H1 (cell line): Measurements from ENCODE around the gene ESPNL. TPM values are rescaled to one million over a fixed set of nuclear protein-coding genes. Genes with fewer than 3 reads are reported as not detected.

Experiments used
- CTCF ChIA-PET: fragments of 300-600 bp; sonication (Branson Sonifier 250); formaldehyde crosslinking; loops from one replicate; lab custom pipeline; 2021; ENCODE audit not compliant: partially characterized antibody; lab: Charles Lee
- POLR2A ChIA-PET: fragments of 300-600 bp; sonication (Branson Sonifier 250); formaldehyde crosslinking; loops from one replicate; lab custom pipeline; 2021; ENCODE audit warnings: inconsistent platforms; ENCODE audit not compliant: partially characterized antibody; lab: Charles Lee
- DNase-seq, 2 experiments: peaks; one replicate each; pipeline versions ENCODE4 v3.0.0 to v3.0.0-alpha.2; 2010 to 2022; ENCODE audit warnings: low spot score in 2 of 2, low read depth in 1 of 2, mixed read lengths in 1 of 2
- FAIRE-seq: peaks from 2 replicates; lab custom pipeline; 2011; peaks lifted over from hg19 to GRCh38; lab: Jason Lieb, UNC
- H2AFZ ChIP-seq: 2 replicates; pipeline ENCODE4 v1.8.1; 2012; ENCODE audit warnings: low read length, inconsistent platforms
- H2AK5ac ChIP-seq: 2 replicates; pipeline ENCODE4 v1.6.1; 2013; ENCODE audit warnings: low read depth, low read length
- H2BK120ac ChIP-seq: replicated peaks from 2 replicates; pipeline ENCODE3; 2013; ENCODE audit warnings: low read depth, low read length, inconsistent platforms
- H2BK12ac ChIP-seq: 2 replicates; pipeline ENCODE4 v1.6.1; 2013; ENCODE audit warnings: low read depth, low read length
- H2BK15ac ChIP-seq: 2 replicates; pipeline ENCODE4 v1.6.1; 2013; ENCODE audit warnings: low read length
- H2BK20ac ChIP-seq: 2 replicates; pipeline ENCODE4 v1.6.1; 2013; ENCODE audit warnings: low read length
- H2BK5ac ChIP-seq: 2 replicates; pipeline ENCODE4 v1.6.1; 2013; ENCODE audit warnings: low read depth, low read length
- H3K14ac ChIP-seq: 2 replicates; pipeline ENCODE4 v1.6.1; 2013; ENCODE audit warnings: inconsistent platforms; ENCODE audit not compliant: insufficient read length
- H3K18ac ChIP-seq: 2 replicates; pipeline ENCODE4 v1.6.1; 2013; ENCODE audit warnings: low read length; ENCODE audit errors: extremely low read depth
- H3K23ac ChIP-seq: 2 replicates; pipeline ENCODE4 v1.6.1; 2013; ENCODE audit warnings: inconsistent platforms; ENCODE audit not compliant: insufficient read length
- H3K23me2 ChIP-seq: 2 replicates; pipeline ENCODE4 v1.6.1; 2013; ENCODE audit warnings: low read depth, low read length
- H3K27ac ChIP-seq: 2 replicates; pipeline ENCODE4 v1.6.1; 2011; ENCODE audit warnings: low read depth, low read length, inconsistent platforms
- H3K27me3 ChIP-seq, 4 experiments: replicated peaks in 1 of 4; 1 replicate in 1 of 4; 2 replicates in 3 of 4; pipeline versions ENCODE4 v1.6.1 to v1.8.1; 2011 to 2013; ENCODE audit warnings: low read length in 3 of 4, mild to moderate bottlenecking in 3 of 4, inconsistent platforms in 2 of 4, mixed read lengths in 2 of 4, moderate library complexity in 1 of 4; ENCODE audit not compliant: control insufficient read depth in 3 of 4, insufficient read depth in 3 of 4; ENCODE audit errors: extremely low read depth in 1 of 4
- H3K36me3 ChIP-seq, 4 experiments: 2 replicates each; pipeline versions ENCODE4 v1.6.1 to v1.8.1; 2011 to 2013; ENCODE audit warnings: mild to moderate bottlenecking in 4 of 4, low read length in 3 of 4, moderate library complexity in 2 of 4, control low read depth in 1 of 4, inconsistent platforms in 1 of 4; ENCODE audit not compliant: insufficient read depth in 4 of 4, control insufficient read depth in 2 of 4
- H3K4ac ChIP-seq: replicated peaks from 2 replicates; pipeline ENCODE3; 2013; ENCODE audit warnings: low read length, low read depth, mixed read lengths, inconsistent platforms; ENCODE audit not compliant: insufficient read length
- H3K4me1 ChIP-seq, 4 experiments: replicated peaks in 1 of 4; 1 replicate in 1 of 4; 2 replicates in 3 of 4; pipeline versions ENCODE4 v1.6.1 to v1.8.1; 2011 to 2013; ENCODE audit warnings: low read length in 3 of 4, inconsistent platforms in 2 of 4, mixed read lengths in 1 of 4; ENCODE audit not compliant: insufficient read depth in 4 of 4, control insufficient read depth in 3 of 4
- H3K4me2 ChIP-seq, 2 experiments: 2 replicates each; pipeline versions ENCODE4 v1.6.1 to v1.8.1; 2011 to 2013; ENCODE audit warnings: low read depth in 2 of 2, low read length in 2 of 2, control low read depth in 1 of 2, inconsistent platforms in 1 of 2, mild to moderate bottlenecking in 1 of 2; ENCODE audit not compliant: insufficient read depth in 1 of 2
- H3K4me3 ChIP-seq, 4 experiments: fragments of 200-600, 300-600 bp in 1 of 4; sonication (generic), shearing (Covaris generic), sonication (Bioruptor Twin) in 1 of 4; 2 replicates each; pipeline versions ENCODE4 v1.5.1 to v1.8.1; 2011 to 2016; ENCODE audit warnings: low read length in 4 of 4, low read depth in 3 of 4, control low read depth in 2 of 4, inconsistent platforms in 2 of 4, mild to moderate bottlenecking in 2 of 4, mixed read lengths in 1 of 4, moderate library complexity in 1 of 4; ENCODE audit not compliant: insufficient read depth in 2 of 4; ENCODE audit errors: extremely low read depth in 1 of 4
- H3K56ac ChIP-seq: replicated peaks from 2 replicates; pipeline ENCODE3; 2013; ENCODE audit warnings: low read depth, mild to moderate bottlenecking, mixed read lengths, low read length, inconsistent platforms; ENCODE audit not compliant: insufficient read length
- H3K79me1 ChIP-seq: 2 replicates; pipeline ENCODE4 v1.6.1; 2013; ENCODE audit warnings: low read depth, low read length, control low read depth
- H3K79me2 ChIP-seq, 2 experiments: 2 replicates each; pipeline versions ENCODE4 v1.6.1 to v1.8.1; 2012 to 2013; ENCODE audit warnings: low read length in 2 of 2, mild to moderate bottlenecking in 2 of 2, inconsistent platforms in 1 of 2; ENCODE audit not compliant: insufficient read depth in 2 of 2, control insufficient read depth in 1 of 2
- H3K9ac ChIP-seq, 4 experiments: replicated peaks in 1 of 4; 1 replicate in 1 of 4; 2 replicates in 3 of 4; pipeline versions ENCODE4 v1.6.1 to v1.8.1; 2011 to 2013; ENCODE audit warnings: low read depth in 3 of 4, low read length in 3 of 4, control low read depth in 2 of 4, mild to moderate bottlenecking in 2 of 4, moderate library complexity in 2 of 4, inconsistent platforms in 1 of 4; ENCODE audit errors: extremely low read depth in 1 of 4
- H3K9me3 ChIP-seq, 2 experiments: 2 replicates each; pipeline versions ENCODE4 v1.6.1 to v1.8.1; 2012 to 2013; ENCODE audit warnings: mild to moderate bottlenecking in 2 of 2, moderate library complexity in 2 of 2, control low read depth in 1 of 2, inconsistent platforms in 1 of 2, low read depth in 1 of 2, low read length in 1 of 2, mixed read lengths in 1 of 2; ENCODE audit not compliant: insufficient read depth in 2 of 2
- H4K20me1 ChIP-seq, 2 experiments: replicated peaks in 1 of 2; 2 replicates each; pipeline versions ENCODE3 to v1.8.1; 2011 to 2013; ENCODE audit warnings: inconsistent platforms in 2 of 2, low read length in 2 of 2, mild to moderate bottlenecking in 1 of 2; ENCODE audit not compliant: insufficient read depth in 2 of 2, control insufficient read depth in 1 of 2
- H4K5ac ChIP-seq: 2 replicates; pipeline ENCODE4 v1.6.1; 2013; ENCODE audit warnings: low read length, low read depth, mixed read lengths, inconsistent platforms; ENCODE audit not compliant: insufficient read length
- H4K8ac ChIP-seq: 2 replicates; pipeline ENCODE4 v1.8.0; 2013; ENCODE audit warnings: mild to moderate bottlenecking, moderate library complexity, low read length, inconsistent platforms; ENCODE audit not compliant: insufficient read depth; ENCODE audit errors: extremely low read depth
- H4K91ac ChIP-seq: replicated peaks from 2 replicates; pipeline ENCODE3; 2013; ENCODE audit warnings: low read length, mixed read lengths, inconsistent platforms; ENCODE audit not compliant: insufficient read length
- BRCA1 ChIP-seq: IDR thresholded peaks from 2 replicates; pipeline ENCODE4 v1.6.1; 2012; ENCODE audit warnings: low read depth, low read length, improper control_type of control experiment
- GABPA ChIP-seq: IDR thresholded peaks from 2 replicates; pipeline ENCODE4 v1.6.1; 2011; ENCODE audit warnings: mild to moderate bottlenecking, low read length, moderate library complexity, borderline replicate concordance; ENCODE audit not compliant: insufficient read depth
- KDM1A ChIP-seq: fragments of 200-600, 300-600 bp; sonication (generic); IDR thresholded peaks from 2 replicates; pipeline ENCODE4 v1.7.1; 2016; ENCODE audit warnings: mild to moderate bottlenecking, low read length, borderline replicate concordance
- KDM4A ChIP-seq: IDR thresholded peaks from one replicate; pipeline ENCODE4 v1.7.1; 2012; ENCODE audit warnings: low read depth, mild to moderate bottlenecking, moderate library complexity, low read length, inconsistent platforms; ENCODE audit not compliant: severe bottlenecking
- NRF1 ChIP-seq: IDR thresholded peaks from 2 replicates; pipeline ENCODE4 v1.6.1; 2011; ENCODE audit warnings: mild to moderate bottlenecking, low read depth, low read length, improper control_type of control experiment
- RAD21 ChIP-seq, 2 experiments: IDR thresholded peaks in 1 of 2; conservative IDR thresholded peaks in 1 of 2; 2 replicates each; pipeline ENCODE4 v1.6.1; 2011; ENCODE audit warnings: low read depth in 2 of 2, low read length in 2 of 2, improper control_type of control experiment in 1 of 2, inconsistent platforms in 1 of 2, mild to moderate bottlenecking in 1 of 2, moderate library complexity in 1 of 2
- SIN3A ChIP-seq, 2 experiments: IDR thresholded peaks in 1 of 2; conservative IDR thresholded peaks in 1 of 2; 2 replicates each; pipeline ENCODE4 v1.6.1; 2011 to 2012; ENCODE audit warnings: low read length in 2 of 2, improper control_type of control experiment in 1 of 2, low read depth in 1 of 2, mild to moderate bottlenecking in 1 of 2
- SP2 ChIP-seq: IDR thresholded peaks from 2 replicates; pipeline ENCODE4 v1.6.1; 2012; ENCODE audit warnings: mild to moderate bottlenecking, low read length, inconsistent platforms
- SUZ12 ChIP-seq: fragments of 200-600 bp; sonication (generic); IDR thresholded peaks from 2 replicates; pipeline ENCODE4 v1.6.1; 2012; ENCODE audit warnings: mild to moderate bottlenecking, inconsistent platforms, low read length, moderate library complexity, mixed read lengths
- TAF7 ChIP-seq: optimal IDR thresholded peaks from 2 replicates; pipeline ENCODE3; 2011; ENCODE audit warnings: low read depth, mild to moderate bottlenecking, inconsistent platforms, low read length, moderate library complexity, borderline replicate concordance
- TEAD4 ChIP-seq: IDR thresholded peaks from 2 replicates; pipeline ENCODE4 v1.6.1; 2012; ENCODE audit warnings: low read depth, low read length, inconsistent platforms, mixed read lengths
- YY1 ChIP-seq: IDR thresholded peaks from 2 replicates; pipeline ENCODE4 v1.6.1; 2011; ENCODE audit warnings: low read depth, mild to moderate bottlenecking, low read length
- whole genome bisulfite sequencing, 2 experiments: shearing (Covaris generic) in 1 of 2; methylation state at CpG; one replicate each; pipeline versions ENCODE4 v1.1.6 to v1.1.7; 2013 to 2015; ENCODE audit warnings: low lambda C conversion rate in 2 of 2, mixed read lengths in 2 of 2, inconsistent platforms in 1 of 2, low coverage in 1 of 2, missing lambda C conversion rate in 1 of 2; ENCODE audit not compliant: insufficient replicate concordance in 2 of 2, insufficient coverage in 1 of 2, insufficient read length in 1 of 2; ENCODE audit errors: extremely low coverage in 1 of 2, missing lambda C conversion rate in 1 of 2; 5-methylcytosine and 5-hydroxymethylcytosine counted together
- polyA plus RNA-seq, 7 experiments: library from polyadenylated mRNA; depleted of rRNA in 3 of 7; stranded (reverse) in 5 of 7; unstranded in 2 of 7; fragments of >200 nt in 5 of 7; fragments of 200-250 nt in 2 of 7; gene quantifications; 1 replicate in 5 of 7; 2 replicates in 1 of 7; 4 replicates in 1 of 7; pipeline versions ENCODE4 v1.2.1 to v1.2.3, GENCODE V29; 2011 to 2013; ENCODE audit warnings: missing spikeins in 2 of 7, mixed read lengths in 2 of 7
- total RNA-seq: library from RNA; stranded (reverse); fragmentation: NEBNext Ultra II Directional; extraction: Animal tissue kit (Norgen Biotek cat#: 25700); gene quantifications from 2 replicates; pipeline ENCODE4 v1.2.1, GENCODE V29; 2021

ESPNL gene
- total and polyA plus RNA-seq, 2 of the 8 experiments (the other 6 are each of a cell fraction or from before 2014, with no cell fraction given) = 0.68 to 1.3 TPM

DNA sequence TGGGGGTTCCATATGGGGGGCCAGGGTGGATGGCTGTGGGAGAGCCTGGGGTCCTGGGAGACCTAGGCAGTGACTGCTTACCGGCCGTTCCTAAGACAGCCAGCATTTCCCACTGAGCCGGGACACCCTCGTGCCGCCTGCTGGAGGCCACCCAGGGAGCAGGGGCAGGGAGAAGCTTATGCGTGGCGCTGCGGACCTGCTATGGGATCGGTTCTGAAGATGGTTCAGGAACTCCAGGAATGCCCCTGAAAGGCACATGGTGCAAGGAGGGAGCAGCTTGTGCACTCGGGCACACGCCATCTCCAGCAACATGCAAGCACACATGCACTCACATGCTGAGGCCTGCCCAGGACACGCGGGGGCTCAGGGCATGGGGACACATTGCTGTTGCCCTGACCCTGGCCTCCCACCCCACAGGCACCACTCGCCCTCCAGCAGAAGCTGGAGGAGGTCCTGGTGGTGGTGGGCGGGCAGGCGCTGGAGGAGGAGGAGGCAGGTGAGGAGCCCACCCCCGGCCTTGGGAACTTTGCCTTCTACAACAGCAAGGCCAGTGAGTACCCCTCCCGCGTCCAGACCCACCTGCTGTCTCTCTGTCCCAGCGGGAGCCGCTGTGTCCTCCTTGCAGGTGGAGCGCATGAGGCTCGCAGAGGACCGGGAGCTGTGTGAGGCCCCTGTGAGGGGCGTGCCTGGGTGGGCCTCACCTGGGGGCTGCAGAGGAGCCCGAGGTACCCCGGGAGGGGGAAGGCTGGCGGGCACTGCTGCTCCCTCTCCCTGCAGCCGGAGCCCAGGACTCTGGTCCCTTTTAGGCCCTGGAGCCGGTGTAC lies 42.5 kb downstream of the ESPNL start:
- Histone ChIP-seq H2AK5ac (no peak overlapping the region), H2BK20ac (no peak overlapping the region), H4K20me1 (no peaks in the 10 kb centered on the region), H3K9ac (no peak overlapping the region), H3K79me1 (no peaks in the 10 kb centered on the region), H3K27ac (no peak overlapping the region), H3K4me1 (no peaks in the 10 kb centered on the region), H3K9me3 (no peaks in the 10 kb centered on the region), H2AFZ (no peak overlapping the region), H3K23me2 (no peaks in the 10 kb centered on the region), H3K4ac (no peak overlapping the region), H4K8ac (no peak overlapping the region), H3K23ac (no peak overlapping the region), H4K5ac (no peak overlapping the region), H3K14ac (no peak overlapping the region), H3K79me2 (no peaks in the 10 kb centered on the region), H4K91ac (no peak overlapping the region), H2BK15ac (no peak overlapping the region), H3K36me3 (no peaks in the 10 kb centered on the region; a peak in 1 of 8 replicates), H3K56ac (no peak overlapping the region), H3K4me3 (no peak overlapping the region), H3K4me2 (no peak overlapping the region), H3K27me3 (no peaks in the 10 kb centered on the region), H2BK5ac (peak overlapping the region; percentile 40; the same call in 1 of the 2 replicates), H2BK12ac (no peak overlapping the region), H3K18ac (no peak overlapping the region), H2BK120ac (no peak overlapping the region)
- 91% methylated on average over 29 of the region's 30 CpGs; no CpG with 5 or more reads in 1 of the 2 experiments for WGBS, 2 experiments
- no peak for FAIRE-seq
- CTCF ChIA-PET = interaction anchor here (0.6 to 7.1 kb wide), 13 partner anchors 8 to 307 kb away, joined by 3 to 72 read pairs (median 3); no protein-coding TSS in a partner anchor
- POLR2A ChIA-PET = interaction anchor here (0.6 to 0.9 kb wide), 2 partner anchors 11 kb away, joined by 3 read pairs; no protein-coding TSS in a partner anchor
- no peak for DNase-seq
- TF ChIP-seq TEAD4 (no peak), SUZ12 (no peak), RAD21 (IDR thresholded peaks at IDR 0.05 in 1 of 2, conservative IDR thresholded peaks at IDR 0.05 in 1 of 2; ENCODE audit: low read depth in 2 of 2, low read length in 2 of 2) (no peak), YY1 (no peak), BRCA1 (no peak), SP2 (no peak), GABPA (no peak), KDM4A (no peak), KDM1A (no peak), NRF1 (no peak), TAF7 (no peak), SIN3A (conservative IDR thresholded peaks at IDR 0.05 in 1 of 2, IDR thresholded peaks at IDR 0.05 in 1 of 2; ENCODE audit: low read depth in 1 of 2, low read length in 2 of 2) (no peak)
